SKM-1 (cell line): ENCODE results near the gene NFKBIZ.

Source experiments
- DNase-seq: peaks from one replicate; lab custom pipeline; 2025; ENCODE audit not compliant: unreplicated experiment; lab: John Stamatoyannopoulos, UW

The NFKBIZ gene, protein sequence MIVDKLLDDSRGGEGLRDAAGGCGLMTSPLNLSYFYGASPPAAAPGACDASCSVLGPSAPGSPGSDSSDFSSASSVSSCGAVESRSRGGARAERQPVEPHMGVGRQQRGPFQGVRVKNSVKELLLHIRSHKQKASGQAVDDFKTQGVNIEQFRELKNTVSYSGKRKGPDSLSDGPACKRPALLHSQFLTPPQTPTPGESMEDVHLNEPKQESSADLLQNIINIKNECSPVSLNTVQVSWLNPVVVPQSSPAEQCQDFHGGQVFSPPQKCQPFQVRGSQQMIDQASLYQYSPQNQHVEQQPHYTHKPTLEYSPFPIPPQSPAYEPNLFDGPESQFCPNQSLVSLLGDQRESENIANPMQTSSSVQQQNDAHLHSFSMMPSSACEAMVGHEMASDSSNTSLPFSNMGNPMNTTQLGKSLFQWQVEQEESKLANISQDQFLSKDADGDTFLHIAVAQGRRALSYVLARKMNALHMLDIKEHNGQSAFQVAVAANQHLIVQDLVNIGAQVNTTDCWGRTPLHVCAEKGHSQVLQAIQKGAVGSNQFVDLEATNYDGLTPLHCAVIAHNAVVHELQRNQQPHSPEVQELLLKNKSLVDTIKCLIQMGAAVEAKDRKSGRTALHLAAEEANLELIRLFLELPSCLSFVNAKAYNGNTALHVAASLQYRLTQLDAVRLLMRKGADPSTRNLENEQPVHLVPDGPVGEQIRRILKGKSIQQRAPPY

DNA sequence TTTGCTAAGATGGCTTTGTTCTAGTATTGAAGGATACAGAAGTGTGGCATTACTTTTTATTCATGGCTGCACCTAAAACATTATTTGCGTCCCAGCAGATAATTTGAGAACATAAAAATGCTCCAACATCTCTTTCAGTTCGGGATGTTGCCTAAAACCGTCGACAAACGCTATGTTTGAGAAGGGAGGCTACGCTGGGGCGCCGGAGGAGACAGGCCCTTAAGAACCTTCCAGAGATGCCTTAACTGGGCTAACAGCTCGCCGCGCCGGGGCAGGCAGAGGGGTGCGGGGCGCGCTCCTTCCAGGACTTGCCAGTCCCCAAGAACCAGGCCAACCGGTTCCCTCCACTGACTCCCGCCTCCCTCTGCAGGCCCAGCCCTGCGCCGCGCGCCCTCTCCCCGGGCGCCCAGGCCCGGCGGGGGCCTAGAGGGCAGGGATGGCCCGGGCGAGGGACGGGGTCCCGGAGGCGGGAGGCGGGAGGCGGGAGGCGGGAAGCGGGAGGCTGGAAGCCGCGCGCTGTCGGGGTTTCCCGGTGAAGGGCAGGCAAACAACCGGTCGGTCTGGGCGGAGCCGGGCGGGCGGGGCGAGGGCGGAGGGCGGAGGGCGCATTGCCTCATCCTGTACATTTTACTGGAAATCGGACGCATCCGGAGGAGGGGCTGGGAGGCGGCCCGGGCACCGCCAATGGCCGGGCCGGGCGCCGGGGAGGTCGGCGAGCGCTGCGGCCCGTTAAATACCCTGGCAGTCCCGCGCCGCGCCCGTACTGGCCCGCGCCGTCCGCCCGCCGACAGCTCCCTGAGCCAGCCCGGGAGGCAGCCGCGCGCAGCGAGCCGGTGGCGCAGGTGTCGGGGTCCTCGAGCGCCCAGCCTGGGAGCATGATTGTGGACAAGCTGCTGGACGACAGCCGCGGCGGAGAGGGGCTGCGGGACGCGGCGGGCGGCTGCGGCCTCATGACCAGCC is at the start of gene NFKBIZ:
Gene NFKBIZ, plus strand, starts transcription at position 761 of the 960 bp plus-strand sequence. Its CDS starts 115 bp downstream, at position 876.
- peak; percentile 64 for DNase-seq

DNA sequence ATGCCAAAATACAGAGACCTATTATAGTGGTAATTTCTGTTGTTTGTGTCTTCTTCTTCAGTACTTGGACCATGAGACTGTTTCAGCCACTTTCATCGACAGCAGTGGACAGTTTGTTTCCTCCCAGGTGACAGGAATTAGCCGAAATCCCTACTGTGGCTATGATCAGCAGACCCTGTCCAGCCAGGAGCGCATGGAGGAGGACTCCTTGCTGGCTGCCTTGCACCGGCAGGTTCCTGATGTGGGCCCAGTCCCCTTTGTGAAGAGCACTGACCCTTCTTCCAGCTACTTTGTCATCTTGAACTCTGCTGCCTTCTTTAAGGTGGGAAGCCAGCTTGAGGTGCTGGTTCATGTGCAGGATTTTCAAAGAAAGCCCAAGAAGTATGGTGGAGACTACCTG is 48.1 kb upstream of the NFKBIZ start:
- no peak for DNase-seq

DNA sequence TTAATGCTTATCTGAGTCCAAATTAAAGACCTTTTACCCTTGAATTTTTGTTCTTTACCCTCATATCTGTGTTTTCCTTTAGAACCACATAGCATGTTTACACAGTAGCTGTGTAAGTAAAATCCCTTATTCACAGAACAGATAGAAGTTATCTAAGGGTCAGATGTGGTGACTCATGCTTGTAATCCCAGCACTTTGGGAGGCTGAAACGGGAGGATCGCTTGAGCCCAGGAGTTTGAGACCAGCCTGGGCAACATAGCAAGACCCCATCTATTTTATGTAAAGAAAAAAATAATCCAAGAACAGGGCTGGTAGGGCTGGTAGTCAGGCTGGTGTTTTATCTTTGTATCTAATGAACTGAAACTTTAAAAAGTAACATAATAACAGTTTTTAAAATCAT is 47.1 kb upstream of the NFKBIZ start:
- DNase-seq = no peak

DNA sequence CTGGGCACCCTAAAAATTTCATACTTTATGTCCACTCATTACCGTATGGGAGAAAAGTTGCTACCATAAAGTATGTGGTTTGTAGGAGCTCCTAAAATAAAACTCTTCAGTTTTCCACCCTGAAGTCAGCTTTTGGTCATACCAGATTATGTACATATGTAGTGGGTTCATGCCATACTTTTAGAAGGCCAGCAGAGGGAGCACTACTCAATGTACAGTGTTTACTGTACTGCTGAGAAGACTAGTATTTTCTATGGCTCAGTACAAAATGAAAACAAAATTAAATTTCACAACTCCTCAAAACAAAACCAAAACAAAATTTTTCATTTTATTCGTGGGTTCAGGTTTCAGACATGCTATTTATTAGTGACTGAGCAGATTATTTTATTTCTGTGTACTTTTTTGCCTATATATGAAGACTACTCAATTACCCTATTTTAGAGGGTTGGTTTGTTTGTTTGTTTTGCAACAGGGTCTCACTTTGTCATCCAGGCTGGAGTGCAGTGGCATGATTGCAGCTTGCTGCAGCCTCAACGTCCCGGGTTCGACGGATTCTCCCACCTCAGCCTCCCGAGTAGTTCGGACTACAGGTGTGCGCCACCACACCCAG is 46.0 kb upstream of the NFKBIZ start:
- peak; percentile 55 for DNase-seq

DNA sequence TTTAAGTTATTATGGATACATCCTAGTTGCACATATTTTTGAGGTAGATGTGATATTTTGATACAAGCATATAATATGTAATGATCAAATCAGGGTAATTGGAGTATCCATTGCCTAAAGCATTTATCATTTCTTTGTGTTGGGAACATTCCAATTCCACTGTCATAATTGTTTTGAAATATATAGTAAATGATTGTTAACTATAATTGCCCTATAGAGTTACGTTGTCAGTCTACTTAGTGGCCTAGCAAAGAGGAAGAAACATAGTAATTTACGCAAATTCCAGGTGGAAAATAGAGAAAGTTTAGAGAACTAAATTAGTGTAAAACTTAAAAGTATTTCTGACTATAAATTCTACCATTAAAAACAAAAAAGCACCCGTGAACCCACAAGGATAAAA is 45.4 kb upstream of the NFKBIZ start:
- DNase-seq = no peak

DNA sequence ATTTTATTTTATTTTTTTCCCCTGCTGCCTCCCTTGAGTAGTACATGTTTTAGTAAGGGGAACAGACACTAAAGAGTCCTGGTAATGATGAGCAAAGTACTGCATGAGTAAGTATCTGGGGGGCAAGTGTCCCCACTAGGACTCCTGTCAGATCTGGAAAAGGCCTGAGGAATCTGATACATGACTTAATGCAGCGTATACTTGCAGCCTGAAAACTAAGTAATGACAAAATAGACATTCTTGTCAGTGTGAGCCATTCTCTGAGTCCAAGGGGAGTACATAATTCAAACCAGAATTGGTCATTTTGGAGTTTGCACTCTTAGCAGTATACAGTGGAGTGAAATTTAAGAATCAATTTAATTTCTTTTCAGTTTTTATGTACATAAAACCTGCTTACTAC is 42.8 kb upstream of the NFKBIZ start:
- no peak for DNase-seq

DNA sequence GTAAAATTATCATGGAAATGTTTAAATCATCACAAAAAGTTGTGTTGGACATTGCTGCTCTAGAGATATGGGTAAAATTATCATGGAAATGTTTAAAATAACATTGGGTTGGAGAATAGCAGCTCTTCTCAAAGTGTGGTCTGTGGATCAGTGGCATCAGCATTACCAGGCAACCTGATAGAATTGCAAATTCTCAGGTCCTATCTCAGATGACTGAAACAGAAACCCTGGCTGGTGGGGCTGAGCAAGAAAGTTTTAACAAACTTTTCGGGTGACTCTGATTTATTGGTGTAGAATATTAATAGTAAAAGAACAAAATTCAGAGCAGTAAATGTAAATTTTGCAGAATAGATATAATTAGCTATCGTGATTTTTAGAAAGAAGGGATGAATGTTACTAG is 41.4 kb upstream of the NFKBIZ start:
- no peak for DNase-seq

DNA sequence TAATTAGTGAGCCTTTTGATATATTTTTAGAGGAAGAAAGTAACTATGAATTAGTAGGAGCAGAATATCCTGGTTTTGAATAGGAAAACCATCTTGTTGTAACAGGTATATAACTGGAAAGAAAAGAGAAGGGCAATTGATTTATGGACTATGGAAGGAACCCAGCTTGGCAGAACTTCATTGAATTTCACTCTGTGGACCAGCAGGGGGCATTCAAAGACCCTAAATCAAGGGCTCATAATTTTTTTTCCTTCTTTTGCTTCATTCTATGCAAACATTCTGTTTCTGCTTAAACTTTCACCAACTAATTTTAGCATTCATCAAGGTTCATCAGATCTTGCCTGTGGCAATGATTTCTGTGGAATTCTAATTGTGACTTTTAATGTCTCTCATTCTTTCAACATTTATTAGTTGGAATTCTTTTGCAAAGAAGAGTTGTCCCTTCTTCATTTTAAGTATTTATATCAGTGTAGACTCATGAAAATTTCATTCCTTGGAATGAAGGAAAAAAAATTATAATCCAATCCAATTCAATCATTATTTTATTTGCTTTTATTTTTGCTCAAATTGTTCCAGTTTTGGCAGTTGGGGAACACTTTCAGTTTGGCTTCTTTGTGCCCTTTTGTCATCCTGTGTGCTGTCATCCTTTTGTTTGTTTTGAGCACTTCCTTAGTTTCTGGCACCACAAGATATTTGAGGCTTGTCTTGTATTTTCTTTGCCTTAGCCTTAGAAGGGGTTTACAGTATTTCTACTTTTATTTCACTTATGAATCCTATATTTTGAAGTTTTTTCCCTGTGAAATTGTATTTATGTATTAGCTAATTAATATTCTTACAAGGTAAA is 39.9 kb upstream of the NFKBIZ start:
- DNase-seq = peak; percentile 53

DNA sequence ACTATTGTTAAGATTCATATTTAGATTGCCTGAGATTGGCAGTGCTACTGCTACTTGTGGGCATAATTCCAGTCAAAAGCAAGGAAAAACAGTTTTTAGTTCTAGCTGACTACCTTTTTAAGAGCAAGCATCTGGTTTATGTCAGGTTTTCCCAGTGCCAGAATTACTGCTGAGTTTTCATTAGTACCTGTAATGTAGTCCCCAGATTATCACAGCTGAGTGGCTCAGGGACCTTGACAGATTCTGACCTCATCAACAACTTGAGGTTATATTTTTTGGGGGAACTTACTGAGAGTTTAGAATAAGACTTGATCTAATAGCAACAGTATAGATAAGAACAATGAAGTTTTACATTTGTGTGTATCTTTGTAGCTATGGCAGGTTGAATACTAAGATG is 39.3 kb upstream of the NFKBIZ start:
- DNase-seq = no peak

DNA sequence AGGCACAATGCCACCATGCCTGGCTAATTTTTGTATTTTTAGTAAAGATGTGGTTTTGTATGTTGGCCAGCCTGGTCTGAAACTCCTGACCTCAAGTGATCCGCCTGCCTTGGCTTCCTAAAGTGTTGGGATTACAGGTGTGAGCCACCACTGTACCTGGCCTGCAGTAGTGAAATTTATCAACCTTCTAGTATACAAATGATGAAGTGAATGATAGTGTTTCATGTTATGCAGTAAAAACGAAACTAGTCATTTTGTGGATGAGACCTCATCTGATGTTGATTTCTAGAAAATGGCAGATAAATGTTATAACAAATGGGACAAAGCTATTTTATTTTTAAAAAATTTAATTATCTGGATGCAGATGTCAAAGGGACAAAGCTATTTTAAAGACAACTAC is 37.4 kb upstream of the NFKBIZ start:
- no peak for DNase-seq

DNA sequence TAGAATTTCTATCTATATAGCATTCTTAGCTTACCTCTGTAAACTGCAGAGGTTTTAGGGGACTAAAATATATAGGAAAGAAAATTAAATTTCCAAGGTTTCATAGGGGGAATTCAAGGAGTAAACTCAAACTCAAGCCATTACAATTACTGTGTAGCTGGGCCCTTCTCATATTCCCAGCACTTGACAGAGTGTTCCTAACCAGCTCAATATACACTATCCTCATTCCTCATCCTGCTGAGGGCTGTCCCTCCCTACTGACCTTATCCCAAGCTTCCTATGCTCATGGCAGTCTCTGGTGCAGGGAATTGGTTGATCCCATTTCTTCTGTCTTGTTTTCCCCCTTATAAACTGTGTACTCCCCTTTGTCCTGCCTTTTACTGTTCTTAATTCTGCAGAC is 36.4 kb upstream of the NFKBIZ start:
- DNase-seq = no peak

DNA sequence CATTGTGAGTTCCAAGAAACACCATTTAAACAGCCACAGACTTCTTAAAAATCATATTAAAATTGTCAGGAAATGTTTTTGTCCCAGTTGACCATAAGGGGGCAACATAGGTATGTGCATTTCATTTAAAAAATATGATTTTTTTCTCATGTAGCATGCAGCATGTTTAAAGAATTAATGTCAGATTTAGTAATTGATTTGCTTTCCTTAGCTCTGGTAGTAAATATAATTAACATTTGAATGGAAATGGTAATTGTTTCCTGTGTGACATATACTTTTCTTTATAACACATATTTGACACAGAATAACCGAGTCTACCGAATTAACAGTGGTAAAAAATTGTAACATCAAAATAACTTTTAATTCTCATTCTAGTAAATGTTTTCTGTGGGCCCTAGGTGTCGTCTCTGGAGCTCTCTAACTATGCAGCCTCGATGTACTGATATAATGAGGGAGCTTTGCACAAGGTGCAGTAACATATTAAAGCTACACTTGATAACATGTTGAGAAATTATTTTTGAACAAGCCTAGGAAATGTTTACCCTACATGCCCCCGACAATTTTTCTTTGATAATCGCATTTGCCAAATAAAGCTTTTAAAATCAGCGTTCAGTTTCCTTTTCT is 35.4 kb upstream of the NFKBIZ start:
- no peak for DNase-seq

DNA sequence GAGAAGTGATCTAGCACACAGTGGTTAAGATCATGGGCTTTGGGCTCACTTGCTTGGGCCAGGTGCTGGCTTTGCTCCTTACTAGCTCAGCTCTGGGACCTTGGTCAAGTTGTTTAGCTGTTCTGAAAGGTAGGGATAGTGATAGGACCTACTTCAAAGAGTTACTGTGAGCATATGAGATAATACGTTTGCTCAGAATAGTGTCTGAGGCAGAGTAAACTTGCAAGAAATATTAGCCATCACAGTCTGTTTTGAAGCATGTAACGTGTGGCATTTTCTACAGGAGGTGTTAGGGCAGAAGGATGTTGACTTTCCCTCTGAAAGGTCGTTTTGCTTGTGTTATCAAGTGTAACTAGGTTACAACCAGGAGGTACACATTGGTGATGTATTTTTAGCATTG is 34.5 kb upstream of the NFKBIZ start:
- no peak for DNase-seq

DNA sequence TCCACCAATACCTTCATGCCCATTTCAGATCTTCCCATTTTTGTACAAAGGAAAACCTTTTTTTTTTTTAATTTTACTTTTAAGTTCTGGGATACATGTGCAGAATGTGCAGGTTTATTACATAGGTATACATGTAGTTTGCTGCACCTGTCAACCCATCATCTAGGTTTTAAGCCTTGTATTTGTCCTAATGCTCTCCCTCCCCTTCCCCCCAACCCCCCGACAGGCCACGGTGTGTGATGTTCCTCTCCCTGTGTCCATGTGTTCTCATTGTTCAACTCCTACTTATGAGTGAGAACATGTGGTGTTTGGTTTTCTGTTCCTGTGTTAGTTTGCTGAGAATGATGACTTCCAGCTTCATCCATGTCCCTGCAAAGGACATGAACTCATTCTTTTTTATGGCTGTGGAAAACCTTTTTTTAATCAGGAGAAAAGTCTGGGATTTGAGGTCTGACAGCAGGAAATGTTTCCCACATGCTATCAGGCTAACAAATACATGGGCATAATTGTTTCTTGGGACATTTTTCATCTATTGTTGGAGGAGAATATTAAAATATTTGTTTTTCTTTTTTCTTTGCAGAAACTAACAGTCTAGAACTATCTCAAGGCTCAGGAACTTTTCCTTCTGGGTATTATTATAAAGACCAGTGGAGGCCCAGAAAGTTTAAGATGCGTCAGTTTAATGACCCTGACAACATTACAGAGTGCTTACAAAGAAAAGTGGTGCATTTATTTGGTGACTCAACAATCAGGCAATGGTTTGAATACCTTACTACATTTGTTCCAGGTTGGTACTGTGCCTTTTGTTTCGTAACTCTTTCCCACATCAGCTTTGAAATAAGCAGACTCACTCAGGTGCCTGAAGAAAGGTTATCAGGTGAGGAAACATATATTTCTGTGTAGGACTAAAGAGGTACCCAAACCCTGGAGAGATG is 32.8 kb upstream of the NFKBIZ start:
- DNase-seq = no peak

DNA sequence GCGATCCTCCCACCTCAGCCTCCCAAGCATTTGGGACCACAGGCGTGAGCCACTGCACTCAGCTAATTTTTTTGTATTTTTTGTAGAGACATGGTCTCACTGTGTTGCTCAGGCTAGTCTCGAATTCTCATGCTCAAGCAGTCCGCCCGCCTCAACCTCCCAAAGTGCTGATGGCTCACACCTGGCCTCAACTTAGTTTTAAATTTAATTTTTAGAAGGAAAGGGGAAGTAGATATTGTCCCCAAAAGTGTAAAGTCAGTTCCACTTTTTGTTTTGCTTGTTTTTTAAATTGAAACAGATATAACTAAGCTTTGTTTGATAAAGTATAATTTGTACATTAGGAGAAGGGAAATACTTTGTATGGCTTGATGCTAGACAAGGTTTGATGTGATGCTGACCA is 31.3 kb upstream of the NFKBIZ start:
- no peak for DNase-seq

DNA sequence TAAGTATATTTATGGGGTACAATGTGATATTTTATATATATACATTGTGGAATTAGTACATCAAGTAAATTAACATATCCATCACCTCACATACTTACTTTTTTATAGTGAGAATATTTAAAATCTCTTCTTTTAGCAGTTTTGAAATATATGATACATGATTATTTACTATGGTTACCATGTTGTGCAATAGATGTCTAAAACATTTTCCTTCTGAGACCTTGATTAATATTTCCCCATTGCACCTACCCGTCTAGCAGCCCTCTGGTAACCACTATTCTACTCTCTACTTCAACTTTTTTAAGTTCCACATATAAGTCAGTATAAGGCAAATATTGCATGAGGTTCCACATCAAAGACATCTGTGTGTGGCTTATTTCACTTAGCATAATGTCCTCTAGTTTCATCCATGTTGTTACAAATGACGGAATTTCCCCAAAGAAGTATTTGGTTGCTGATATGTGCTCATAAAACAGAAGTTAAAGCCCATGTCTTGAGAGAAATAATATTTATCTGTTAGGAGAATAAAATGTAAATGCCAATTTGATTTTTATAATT is 29.6 kb upstream of the NFKBIZ start:
- DNase-seq = no peak

DNA sequence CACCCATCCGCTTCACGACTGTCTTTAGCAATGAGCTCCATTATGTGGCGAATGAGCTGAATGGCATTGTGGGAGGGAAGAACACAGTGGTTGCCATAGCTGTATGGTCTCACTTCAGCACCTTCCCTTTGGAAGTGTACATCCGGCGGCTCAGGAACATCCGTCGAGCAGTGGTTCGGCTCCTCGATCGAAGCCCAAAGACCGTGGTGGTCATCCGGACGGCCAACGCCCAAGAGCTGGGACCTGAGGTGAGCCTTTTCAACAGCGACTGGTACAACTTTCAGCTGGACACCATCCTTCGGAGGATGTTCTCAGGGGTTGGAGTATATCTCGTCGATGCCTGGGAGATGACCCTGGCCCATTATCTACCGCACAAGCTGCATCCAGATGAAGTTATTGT is 27.8 kb upstream of the NFKBIZ start:
- no peak for DNase-seq

DNA sequence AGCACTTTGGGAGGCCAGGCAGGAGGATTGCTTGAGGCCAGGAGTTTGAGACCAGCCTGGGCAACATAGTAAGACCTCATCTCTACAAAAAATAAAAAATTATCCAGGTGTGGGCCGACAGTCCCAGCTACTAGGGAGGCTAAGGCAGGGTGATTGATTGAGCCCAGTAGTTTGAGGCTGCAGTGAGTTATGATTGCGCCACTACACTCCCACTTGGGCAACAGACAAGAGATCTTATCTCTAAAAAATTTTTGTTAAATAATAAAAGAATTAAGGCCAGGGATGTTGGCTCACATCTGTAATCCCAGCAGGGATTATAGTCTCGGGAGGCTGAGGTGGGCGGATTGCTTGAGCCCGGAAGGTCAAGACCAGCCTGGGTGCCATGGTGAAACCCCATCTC is 25.8 kb upstream of the NFKBIZ start:
- no peak for DNase-seq
